ENCODE results near the gene CSTPP1.

GRCh38 chr11:47171061-47171838, 234.7 kb downstream of the CSTPP1 start:
- no peak for TF ChIP-seq POLR2A (IDR thresholded peaks at IDR 0.05)
- no peak for TF ChIP-seq CTCF (IDR thresholded peaks at IDR 0.05)

Data from Peyer's patch (tissue), 4 donors.